T-cell (primary cell): Measurements from ENCODE around the gene MFGE8. TPM values are rescaled to one million over a fixed set of nuclear protein-coding genes. Genes with fewer than 3 reads are reported as not detected.

Experiments
- ATAC-seq, 4 experiments: fragments of 200-7000 bp in 3 of 4; fragments of 150-1000 bp in 1 of 4; cut with Tn5 transposase; replicated peaks in 1 of 4; 1 replicate in 3 of 4; 2 replicates in 1 of 4; pipeline ENCODE4 v1.10.0; 2021; ENCODE audit warnings: moderate library complexity in 3 of 4, mild to moderate bottlenecking in 2 of 4, moderate number of reproducible peaks in 1 of 4
- CTCF ChIA-PET, 2 donors: fragments of 300-600 bp; sonication (Branson Sonifier 250); formaldehyde crosslinking; loops; one replicate each; lab custom pipeline; 2022; ENCODE audit warnings: antibody characterized with exemption in 2 of 2; lab: Charles Lee
- POLR2A ChIA-PET, 2 donors: fragments of 300-600 bp; sonication (Branson Sonifier 250); formaldehyde crosslinking; loops; one replicate each; lab custom pipeline; 2022; ENCODE audit warnings: antibody characterized with exemption in 2 of 2; lab: Charles Lee
- DNase-seq, 35 experiments: peaks; one replicate each; pipeline versions ENCODE4 v3.0.0 to v3.0.0-alpha.2; 2013 to 2023
- H3K27ac ChIP-seq: one replicate; pipeline ENCODE4 v1.5.1; 2013; ENCODE audit warnings: low read length
- H3K27me3 ChIP-seq, 2 experiments: replicated peaks in 1 of 2; 1 replicate in 1 of 2; 2 replicates in 1 of 2; pipeline versions ENCODE4 v1.6.1 to v1.7.0; 2013; ENCODE audit warnings: low read length in 1 of 2, mixed read lengths in 1 of 2; ENCODE audit not compliant: control insufficient read depth in 2 of 2, insufficient read depth in 2 of 2; ENCODE audit errors: extremely low read depth in 1 of 2
- H3K36me3 ChIP-seq, 2 donors: 1 replicate in 1 of 2; 2 replicates in 1 of 2; pipeline versions ENCODE4 v1.6.1 to v1.7.0; 2013; ENCODE audit warnings: low read length in 1 of 2; ENCODE audit not compliant: control insufficient read depth in 2 of 2, insufficient read depth in 1 of 2; ENCODE audit errors: extremely low read depth in 1 of 2
- H3K4me1 ChIP-seq, 2 experiments: 1 replicate in 1 of 2; 2 replicates in 1 of 2; pipeline versions ENCODE4 v1.6.1 to v1.7.0; 2013; ENCODE audit warnings: low read length in 2 of 2, mixed read lengths in 1 of 2; ENCODE audit not compliant: insufficient read depth in 2 of 2, control insufficient read depth in 1 of 2; ENCODE audit errors: extremely low read depth in 1 of 2
- H3K4me3 ChIP-seq, 2 donors: 1 replicate in 1 of 2; 2 replicates in 1 of 2; pipeline versions ENCODE4 v1.5.1 to v1.7.0; 2013; ENCODE audit warnings: mild to moderate bottlenecking in 2 of 2, low read length in 1 of 2, moderate library complexity in 1 of 2; ENCODE audit not compliant: control insufficient read depth in 1 of 2; ENCODE audit errors: extremely low read depth in 1 of 2
- H3K9me3 ChIP-seq: 2 replicates; pipeline ENCODE4 v1.7.0; 2013
- H3K27ac Mint-ChIP-seq, 2 donors: one replicate each; pipeline ENCODE4 v1.8.0; 2020 to 2021; ENCODE audit warnings: mild to moderate bottlenecking in 2 of 2, mixed read lengths in 2 of 2
- H3K27me3 Mint-ChIP-seq, 2 donors: one replicate each; pipeline ENCODE4 v1.8.0; 2021 to 2022; ENCODE audit warnings: mixed read lengths in 2 of 2
- H3K36me3 Mint-ChIP-seq: one replicate; pipeline ENCODE4 v1.8.0; 2021; ENCODE audit warnings: mixed read lengths
- H3K4me1 Mint-ChIP-seq, 3 donors: one replicate each; pipeline ENCODE4 v1.8.0; 2020 to 2022; ENCODE audit warnings: mixed read lengths in 3 of 3, mild to moderate bottlenecking in 1 of 3
- H3K4me3 Mint-ChIP-seq, 3 donors: one replicate each; pipeline ENCODE4 v1.8.0; 2020 to 2022; ENCODE audit warnings: mild to moderate bottlenecking in 3 of 3, mixed read lengths in 3 of 3, moderate library complexity in 3 of 3
- H3K9me3 Mint-ChIP-seq, 3 donors: one replicate each; pipeline ENCODE4 v1.8.0; 2020 to 2022; ENCODE audit warnings: mixed read lengths in 3 of 3
- WGBS: methylation state at CpG from one replicate; pipeline ENCODE4 v1.1.5; 2013; ENCODE audit warnings: missing lambda C conversion rate; ENCODE audit not compliant: insufficient coverage; 5-methylcytosine and 5-hydroxymethylcytosine counted together
- total RNA-seq, 35 experiments: library from RNA in 6 of 35; stranded (reverse) in 6 of 35; fragments of 120-200 nt in 1 of 35; gene quantifications; one replicate each; pipeline versions ENCODE4 v1.2.1 to v1.2.4 and lab custom pipeline; 2013 to 2026

MFGE8 gene
- total RNA-seq, 5 donors from 2014 or later (not counting 1 experiment from before 2014, with no cell fraction given) = 75.4 to 132 (median 99.5) TPM

- peaks cover 25 to 49% of the 10 kb centered on the region in 2 experiments for H3K4me1 ChIP-seq
- no peak overlapping the region for H3K4me3 ChIP-seq
- no peaks in the 10 kb centered on the region for H3K27me3 Mint-ChIP-seq
- H3K27me3 ChIP-seq = no peaks in the 10 kb centered on the region
- H3K27ac ChIP-seq = no peak overlapping the region
- CTCF ChIA-PET = interaction anchor here (1.0 to 1.5 kb wide), 4 partner anchors 10 to 305 kb away, joined by 3 to 5 read pairs (median 3); partner anchors contain the start of gene ISG20 (in 1 of the 2)
- H3K4me3 Mint-ChIP-seq = no peak overlapping the region
- H3K36me3 Mint-ChIP-seq = peaks cover 5% of the 10 kb centered on the region
- peaks cover 44 to 59% (median 54%) of the 10 kb centered on the region in 3 donors for H3K4me1 Mint-ChIP-seq
- 90% methylated on average over 4 of the region's 6 CpGs for WGBS
- no peaks in the 10 kb centered on the region for H3K9me3 ChIP-seq
- peaks cover 0 to 8% of the 10 kb centered on the region in 2 donors for H3K36me3 ChIP-seq
- POLR2A ChIA-PET = no interaction called here
- no peak for DNase-seq
- peak overlapping the region; percentile 98 to 99 for H3K27ac Mint-ChIP-seq
- no peak for ATAC-seq
- H3K9me3 Mint-ChIP-seq = no peaks in the 10 kb centered on the region
These were observed 10.9 kb downstream of the MFGE8 start for GRCh38 chr15:88902221-88902835.

DNA sequence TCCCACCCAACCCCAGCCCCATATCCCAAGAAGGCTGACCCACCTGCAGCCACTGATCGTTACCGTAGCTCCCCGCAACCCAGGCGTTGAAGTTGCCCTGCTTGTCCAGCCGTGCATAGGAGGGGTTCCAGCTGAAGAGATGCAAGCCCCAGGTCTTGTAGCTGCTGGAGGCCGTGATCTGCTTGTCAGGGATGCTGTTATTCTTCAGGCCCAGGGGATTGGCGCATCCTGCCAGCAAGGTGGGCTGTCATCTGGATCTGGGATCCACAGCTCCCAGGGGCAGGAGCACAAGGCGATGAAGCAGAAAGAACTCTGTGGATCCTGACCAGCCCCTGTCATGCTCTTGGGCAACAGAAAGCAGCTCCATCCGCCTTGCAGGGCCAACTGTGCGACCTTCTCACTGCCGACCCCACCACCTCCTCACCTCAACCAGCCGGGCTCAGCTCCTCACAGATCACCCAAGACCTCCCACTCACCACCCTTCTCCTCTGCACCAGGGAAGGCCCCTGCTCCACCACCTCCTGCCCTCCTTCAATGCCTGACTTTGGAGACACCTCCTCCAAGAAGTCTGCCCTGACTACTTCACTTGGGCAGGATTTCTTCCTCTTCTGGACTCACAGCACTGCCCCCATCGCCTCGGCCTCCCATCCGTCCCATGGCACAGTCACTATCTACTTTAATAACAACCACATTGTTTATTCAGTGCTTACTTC is 11.5 kb downstream of the MFGE8 start:
- ATAC-seq (no peak), DNase-seq (no peak)
- Histone ChIP-seq H3K4me3 (no peak overlapping the region), H3K9me3 (no peaks in the 10 kb centered on the region), H3K27ac (no peak overlapping the region), H3K27me3 (no peaks in the 10 kb centered on the region), H3K36me3 (peaks cover 0 to 3% of the 10 kb centered on the region in 2 donors), H3K4me1 (peaks cover 30 to 56% of the 10 kb centered on the region in 2 experiments)
- whole genome bisulfite sequencing = 85% methylated on average over 12 of the region's 15 CpGs
- CTCF ChIA-PET = interaction anchor here in 1 of 2 donors (1.0 kb wide), 1 partner anchor 10 kb away, joined by 3 read pairs; no protein-coding TSS in a partner anchor
- POLR2A ChIA-PET = no interaction called here
- no peaks in the 10 kb centered on the region for H3K27me3 Mint-ChIP-seq
- H3K9me3 Mint-ChIP-seq = no peaks in the 10 kb centered on the region
- peaks cover 51 to 65% (median 61%) of the 10 kb centered on the region in 3 donors for H3K4me1 Mint-ChIP-seq
- H3K4me3 Mint-ChIP-seq = no peak overlapping the region
- H3K27ac Mint-ChIP-seq = peak overlapping the region; percentile 98 to 99
- H3K36me3 Mint-ChIP-seq = peaks cover 5% of the 10 kb centered on the region

DNA sequence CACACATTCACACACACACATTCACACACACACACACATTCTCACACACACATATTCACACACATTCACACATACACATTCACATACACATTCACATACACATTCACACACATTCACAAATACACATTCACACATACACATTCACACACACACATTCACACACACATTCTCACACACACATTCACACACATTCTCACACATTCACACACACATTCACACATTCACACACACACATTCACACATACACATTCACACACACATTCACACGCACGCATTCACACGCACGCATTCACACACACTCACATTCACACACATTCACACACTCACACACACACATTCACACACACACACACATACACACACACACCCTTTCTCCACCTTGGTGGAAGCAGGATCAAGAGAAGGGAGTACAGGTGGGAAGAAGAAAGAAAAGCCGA is 12.2 kb downstream of the MFGE8 start:
- DNase-seq (no peak), ATAC-seq (no peak)
- ChIA-PET CTCF (no interaction called here), POLR2A (no interaction called here)
- peaks cover 51 to 66% (median 62%) of the 10 kb centered on the region in 3 donors for H3K4me1 Mint-ChIP-seq
- no peaks in the 10 kb centered on the region for H3K27me3 Mint-ChIP-seq
- no peaks in the 10 kb centered on the region for H3K9me3 ChIP-seq
- 93% methylated on average over 4 of the region's 5 CpGs for WGBS
- H3K27ac ChIP-seq = no peak overlapping the region
- H3K9me3 Mint-ChIP-seq = no peaks in the 10 kb centered on the region
- H3K4me3 ChIP-seq = no peak overlapping the region
- peaks cover 5% of the 10 kb centered on the region for H3K36me3 Mint-ChIP-seq
- peaks cover 0 to 3% of the 10 kb centered on the region in 2 donors for H3K36me3 ChIP-seq
- H3K27me3 ChIP-seq = peaks cover 0 to 3% of the 10 kb centered on the region in 2 experiments
- no peak overlapping the region for H3K4me3 Mint-ChIP-seq
- H3K4me1 ChIP-seq = peaks cover 36 to 62% of the 10 kb centered on the region in 2 experiments
- peak overlapping the region; percentile 0 to 22 for H3K27ac Mint-ChIP-seq

DNA sequence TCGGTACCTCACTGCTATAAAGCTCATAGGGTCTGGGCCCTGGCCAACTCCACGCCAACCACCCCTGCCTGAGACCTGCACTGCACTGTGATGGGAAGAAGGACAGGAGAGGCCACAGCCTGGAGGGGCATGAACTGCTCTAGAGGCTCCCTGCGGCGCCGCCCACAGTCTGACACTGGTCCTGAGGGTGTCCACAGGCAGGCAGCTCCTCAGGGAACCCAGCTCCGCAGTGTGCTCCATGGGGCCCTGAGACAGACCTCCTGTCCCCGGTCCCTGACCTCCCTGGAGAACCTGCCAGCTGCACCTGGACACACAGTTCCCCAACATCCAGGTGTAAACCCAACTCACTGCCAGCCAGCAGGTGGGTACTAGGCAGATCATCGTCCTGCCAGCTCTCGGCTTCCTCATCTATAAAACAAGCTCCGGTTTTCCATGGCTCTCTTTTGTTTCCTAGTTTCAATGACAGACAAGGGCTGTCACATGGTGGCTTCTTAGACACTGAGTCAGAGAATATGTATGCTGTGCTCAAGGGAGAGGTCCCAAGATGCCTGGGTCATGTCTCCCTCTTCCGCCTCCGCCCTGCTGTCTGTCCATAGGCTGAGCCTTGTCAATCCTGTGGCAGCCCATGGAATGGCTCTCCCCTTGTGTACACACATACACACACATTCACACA is 12.7 kb downstream of the MFGE8 start:
- H3K4me1 Mint-ChIP-seq = peaks cover 55 to 66% (median 65%) of the 10 kb centered on the region in 3 donors
- 93% methylated on average over 7 of the region's 12 CpGs for WGBS

GRCh38 chr15:88899251-88899650 is 13.9 kb downstream of the MFGE8 start:
- POLR2A ChIA-PET = no interaction called here
- peaks cover 47 to 59% (median 57%) of the 10 kb centered on the region in 3 donors for H3K4me1 Mint-ChIP-seq

More for the DNA sequence above, 12.7 kb downstream of the MFGE8 start:
- peaks cover 0 to 6% of the 10 kb centered on the region in 2 experiments for H3K27me3 ChIP-seq
- no peak overlapping the region for H3K27ac Mint-ChIP-seq
- no peaks in the 10 kb centered on the region for H3K9me3 ChIP-seq
- ChIA-PET POLR2A (interaction anchor here in 1 of 2 donors (0.7 kb wide), 1 partner anchor 268 kb away, joined by 6 read pairs; no protein-coding TSS in a partner anchor), CTCF (interaction anchor here in 1 of 2 donors (0.6 kb wide), 1 partner anchor 276 kb away, joined by 4 read pairs; no protein-coding TSS in a partner anchor)
- H3K4me3 ChIP-seq = no peak overlapping the region
- H3K27me3 Mint-ChIP-seq = no peaks in the 10 kb centered on the region
- no peak for DNase-seq
- peaks cover 0 to 3% of the 10 kb centered on the region in 2 donors for H3K36me3 ChIP-seq
- H3K27ac ChIP-seq = no peak overlapping the region
- H3K4me3 Mint-ChIP-seq = no peak overlapping the region
- no peak for ATAC-seq
- H3K9me3 Mint-ChIP-seq = no peaks in the 10 kb centered on the region
- H3K4me1 ChIP-seq = peaks cover 39 to 64% of the 10 kb centered on the region in 2 experiments
- H3K36me3 Mint-ChIP-seq = peaks cover 5% of the 10 kb centered on the region

DNA sequence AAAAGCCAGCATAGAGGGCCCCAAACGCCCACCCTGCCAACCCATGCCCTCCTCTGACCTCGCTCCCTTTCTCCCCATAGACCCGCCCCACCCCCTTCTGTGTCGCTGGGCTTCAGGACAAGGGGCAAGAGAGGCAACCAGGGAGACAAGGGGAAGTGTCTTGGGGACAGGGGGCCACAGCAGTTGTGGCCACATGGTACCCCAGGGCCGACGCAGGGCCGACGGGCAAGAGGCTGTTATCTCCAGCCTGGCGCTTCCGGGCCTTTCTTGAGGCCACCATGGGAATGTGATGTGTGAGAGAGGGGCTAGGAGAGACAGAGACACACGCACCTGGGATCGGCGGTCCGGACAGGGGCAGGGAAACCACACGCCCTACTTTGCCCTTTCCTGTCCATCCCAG is 14.4 kb downstream of the MFGE8 start:
- no peaks in the 10 kb centered on the region for H3K9me3 ChIP-seq
- peaks cover 47 to 59% (median 57%) of the 10 kb centered on the region in 3 donors for H3K4me1 Mint-ChIP-seq
- ATAC-seq = no peak
- H3K4me3 ChIP-seq = no peak overlapping the region
- ChIA-PET CTCF (no interaction called here), POLR2A (no interaction called here)
- WGBS = 100% methylated on average over 4 of the region's 15 CpGs
- H3K4me3 Mint-ChIP-seq = no peak overlapping the region
- peaks cover 0 to 3% of the 10 kb centered on the region in 2 donors for H3K36me3 ChIP-seq
- no peaks in the 10 kb centered on the region for H3K27me3 Mint-ChIP-seq
- H3K9me3 Mint-ChIP-seq = no peaks in the 10 kb centered on the region
- peaks cover 5% of the 10 kb centered on the region for H3K36me3 Mint-ChIP-seq
- peaks cover 0 to 16% of the 10 kb centered on the region in 2 experiments for H3K27me3 ChIP-seq
- H3K4me1 ChIP-seq = peaks cover 31 to 63% of the 10 kb centered on the region in 2 experiments
- no peak overlapping the region for H3K27ac ChIP-seq
- H3K27ac Mint-ChIP-seq = no peak overlapping the region
- DNase-seq = no peak

More at GRCh38 chr15:88899251-88899650, 13.9 kb downstream of the MFGE8 start:
- H3K36me3 ChIP-seq = peaks cover 0 to 3% of the 10 kb centered on the region in 2 donors
- ATAC-seq (no peak), DNase-seq (no peak)
- Mint-ChIP-seq H3K27me3 (no peaks in the 10 kb centered on the region), H3K9me3 (no peaks in the 10 kb centered on the region), H3K4me3 (no peak overlapping the region), H3K36me3 (peaks cover 5% of the 10 kb centered on the region), H3K27ac (peak overlapping the region in 1 of 2 donors; percentile 12)
- H3K9me3 ChIP-seq = no peaks in the 10 kb centered on the region
- peaks cover 37 to 63% of the 10 kb centered on the region in 2 experiments for H3K4me1 ChIP-seq
- no peak overlapping the region for H3K27ac ChIP-seq
- H3K4me3 ChIP-seq = no peak overlapping the region
- CTCF ChIA-PET = no interaction called here
- H3K27me3 ChIP-seq = peaks cover 0 to 14% of the 10 kb centered on the region in 2 experiments
- WGBS = 93% methylated on average over 4 of the region's 9 CpGs
